K562 (cell line): Measurements from ENCODE around the gene PRCP. TPM values are rescaled to one million over a fixed set of nuclear protein-coding genes. Genes with fewer than 3 reads are reported as not detected.

Experiments
- ATAC-seq: fragments of 200-7000 bp; cut with Tn5 transposase; 3 replicates; pipeline ENCODE4 v1.9.1; 2020; ENCODE audit warnings: moderate library complexity
- BruUV-seq: library from RNA; stranded (reverse); fragments of 400-500 nt; replicated peaks from 2 replicates; lab custom pipeline; 2021; lab: Mats Ljungman, UMichigan
- CTCF ChIA-PET: fragments of 300-600 bp; formaldehyde crosslinking; extraction: SDS; loops from one replicate; lab custom pipeline; 2021; ENCODE audit warnings: low intra/inter-chr PET ratio; lab: Yijun Ruan, JAX
- POLR2A ChIA-PET: fragments of 300-600, 350-650 bp; sonication (Branson Sonifier 250); formaldehyde crosslinking; extraction: SDS; loops from one replicate; lab custom pipeline; 2021; ENCODE audit warnings: antibody characterized with exemption, inconsistent platforms; lab: Yijun Ruan, JAX
- DNase-seq, 4 experiments: peaks; one replicate each; pipeline versions ENCODE4 v3.0.0 to v3.0.0-alpha.2; 2011 to 2018; ENCODE audit warnings: low spot score in 3 of 4, mixed read lengths in 3 of 4; ENCODE audit errors: extremely low read depth in 1 of 4
- FAIRE-seq: peaks from 2 replicates; lab custom pipeline; 2011; peaks lifted over from hg19 to GRCh38; lab: Jason Lieb, UNC
- H2AFZ ChIP-seq: 2 replicates; pipeline ENCODE4 v1.6.0; 2011; ENCODE audit warnings: low read depth, low read length, control low read depth, inconsistent platforms
- H3K27ac ChIP-seq: fragments of 200-600 bp; 3 replicates; pipeline ENCODE4 v1.8.0; 2011; ENCODE audit warnings: low read depth, mild to moderate bottlenecking, control low read depth, inconsistent platforms, low read length, moderate library complexity, mixed read lengths; ENCODE audit errors: extremely low read depth
- H3K27me3 ChIP-seq, 2 experiments: fragments of 300-600 bp in 1 of 2; 2 replicates in 1 of 2; 3 replicates in 1 of 2; pipeline versions ENCODE4 v1.6.0 to v1.8.0; 2011; ENCODE audit warnings: inconsistent platforms in 2 of 2, low read length in 2 of 2, mild to moderate bottlenecking in 1 of 2, mixed read lengths in 1 of 2, moderate library complexity in 1 of 2; ENCODE audit not compliant: control insufficient read depth in 2 of 2, insufficient read depth in 2 of 2
- H3K36me3 ChIP-seq: fragments of 300-600 bp; 3 replicates; pipeline ENCODE4 v1.8.0; 2011; ENCODE audit warnings: mild to moderate bottlenecking, low read length, inconsistent platforms; ENCODE audit not compliant: control insufficient read depth, insufficient read depth
- H3K4me1 ChIP-seq, 2 experiments: fragments of 200-600 bp in 1 of 2; replicated peaks in 1 of 2; 2 replicates in 1 of 2; 3 replicates in 1 of 2; pipeline versions ENCODE4 v1.5.1 to v1.8.0; 2011; ENCODE audit warnings: inconsistent platforms in 2 of 2, low read length in 2 of 2, mild to moderate bottlenecking in 1 of 2, mixed read lengths in 1 of 2, moderate library complexity in 1 of 2; ENCODE audit not compliant: control insufficient read depth in 2 of 2, insufficient read depth in 2 of 2
- H3K4me2 ChIP-seq: 2 replicates; pipeline ENCODE4 v1.6.1; 2011; ENCODE audit warnings: low read length, control low read depth, inconsistent platforms, mixed read lengths; ENCODE audit not compliant: insufficient read depth
- H3K4me3 ChIP-seq: fragments of 200-600 bp; sonication (generic), shearing (Covaris generic); 2 replicates; pipeline ENCODE4 v1.5.1; 2016; ENCODE audit warnings: control low read depth, inconsistent platforms
- H3K79me2 ChIP-seq: fragments of 200-600 bp; 3 replicates; pipeline ENCODE4 v1.8.0; 2011; ENCODE audit warnings: low read length, inconsistent platforms; ENCODE audit not compliant: control insufficient read depth, insufficient read depth
- H3K9ac ChIP-seq, 2 experiments: 2 replicates each; pipeline versions ENCODE4 v1.6.0 to v1.6.1; 2011; ENCODE audit warnings: low read depth in 2 of 2, low read length in 2 of 2, control low read depth in 1 of 2, inconsistent platforms in 1 of 2, mild to moderate bottlenecking in 1 of 2, mixed read lengths in 1 of 2; ENCODE audit not compliant: insufficient read depth in 1 of 2
- H3K9me1 ChIP-seq: one replicate; pipeline ENCODE4 v1.6.0; 2011; ENCODE audit warnings: inconsistent platforms, mild to moderate bottlenecking, low read length, moderate library complexity; ENCODE audit not compliant: control insufficient read depth, insufficient read depth
- H3K9me3 ChIP-seq: replicated peaks from 2 replicates; pipeline ENCODE4 v1.5.1; 2011; ENCODE audit warnings: low read depth, low read length, inconsistent platforms; ENCODE audit not compliant: control insufficient read depth, insufficient read depth
- H4K20me1 ChIP-seq: replicated peaks from 2 replicates; pipeline ENCODE4 v1.6.1; 2011; ENCODE audit warnings: low read length, inconsistent platforms, mixed read lengths; ENCODE audit not compliant: control insufficient read depth, insufficient read depth
- HDAC8 ChIP-seq: fragments of 450-650 bp; IDR thresholded peaks from 2 replicates; pipeline ENCODE4 v1.6.1; 2016; ENCODE audit warnings: mild to moderate bottlenecking, missing genetic modification characterization, moderate library complexity, missing compliant biosample characterization
- HSF4 ChIP-seq: fragments of 250-450 bp; sonication (Bioruptor Pico); IDR thresholded peaks from 2 replicates; pipeline ENCODE4 v2.1.2; 2022; ENCODE audit warnings: mild to moderate bottlenecking, moderate library complexity, borderline replicate concordance
- NBN ChIP-seq: fragments of 450-650 bp; IDR thresholded peaks from 2 replicates; pipeline ENCODE4 v1.6.1; 2016; ENCODE audit warnings: low read depth, mild to moderate bottlenecking
- POLR2AphosphoS2 ChIP-seq: IDR thresholded peaks from 2 replicates; pipeline ENCODE4 v1.6.1; 2012; ENCODE audit warnings: low read length, improper control_type of control experiment
- POLR3A ChIP-seq: IDR thresholded peaks from 2 replicates; pipeline ENCODE4 v1.6.1; 2011; ENCODE audit warnings: borderline replicate concordance, mild to moderate bottlenecking, moderate library complexity; ENCODE audit not compliant: insufficient read length, insufficient read depth; ENCODE audit errors: extremely low read depth
- PTTG1 ChIP-seq: fragments of 450-650 bp; IDR thresholded peaks from 2 replicates; pipeline ENCODE4 v1.6.1; 2016; ENCODE audit warnings: low read depth, mild to moderate bottlenecking, missing genetic modification characterization, missing compliant biosample characterization
- RBM15 ChIP-seq: fragments of 200-400 bp; formaldehyde crosslinking; IDR thresholded peaks from 2 replicates; pipeline ENCODE4 v1.6.1; 2018; ENCODE audit warnings: mild to moderate bottlenecking, low read length, moderate library complexity; ENCODE audit not compliant: insufficient read depth
- ZMIZ1 ChIP-seq, 2 experiments: fragments of 150-350 bp in 1 of 2; IDR thresholded peaks; 2 replicates each; pipeline ENCODE4 v1.6.1; 2012 to 2016; ENCODE audit warnings: low read depth in 2 of 2, low read length in 2 of 2, mild to moderate bottlenecking in 1 of 2, moderate library complexity in 1 of 2
- ZNF133 ChIP-seq: fragments of 250-450 bp; sonication (Bioruptor Pico); IDR thresholded peaks from 2 replicates; pipeline ENCODE4 v1.4.0; 2020; ENCODE audit warnings: mild to moderate bottlenecking
- ZNF561 ChIP-seq: fragments of 450-650 bp; formaldehyde crosslinking; conservative IDR thresholded peaks from 2 replicates; pipeline ENCODE4 v1.4.0; 2020; ENCODE audit warnings: mild to moderate bottlenecking, moderate library complexity
- WGBS: fragments of 100-300 bp; shearing (Covaris generic); methylation state at CpG from one replicate; pipeline ENCODE4 v1.1.6; 2016; ENCODE audit warnings: low coverage, mixed read lengths; ENCODE audit not compliant: insufficient coverage; ENCODE audit errors: missing lambda C conversion rate; 5-methylcytosine and 5-hydroxymethylcytosine counted together
- in situ Hi-C: fragments of 300-500 bp; cut with MboI; formaldehyde crosslinking; loops from 4 replicates; pipeline ENCODE4 v1.15.0; 2018; ENCODE audit warnings: inconsistent platforms, mixed read lengths
- intact Hi-C: fragments of 100-400 bp; cut with micrococcal nuclease; formaldehyde crosslinking; loops from 2 replicates; pipeline ENCODE4 v1.14.2; 2022
- polyA plus RNA-seq, 8 experiments: library from polyadenylated mRNA; depleted of rRNA in 4 of 8; stranded (reverse) in 5 of 8; unstranded in 3 of 8; fragments of >200 nt; fragmentation: Nextera tagmentation in 2 of 8; fragmentation: Illumina TruSeq in 1 of 8; extraction: Ambion mirVana in 2 of 8; extraction: Trizol in 1 of 8; gene quantifications; 2 replicates each; pipeline versions ENCODE4 v1.2.1 to v1.2.3, GENCODE V29; 2011 to 2014; ENCODE audit warnings: inconsistent platforms in 1 of 8, missing spikeins in 1 of 8
- total RNA-seq, 7 experiments: library from RNA; depleted of rRNA in 6 of 7; stranded (reverse); fragments of >200 nt in 6 of 7; fragmentation: Illumina TruSeq in 2 of 7; extraction: Trizol in 2 of 7; gene quantifications; 2 replicates each; pipeline versions ENCODE4 v1.2.1 to v1.2.3, GENCODE V29; 2011 to 2021; ENCODE audit warnings: low replicate concordance in 1 of 7

Gene PRCP
- total and polyA plus RNA-seq, 9 of the 15 experiments (the other 6 are each of a cell fraction or from before 2014, with no cell fraction given): 9.5 to 43.1 (median 23.2) TPM

- H3K9me1 ChIP-seq: no peaks in the 10 kb centered on the region
- H3K36me3 ChIP-seq: no peaks in the 10 kb centered on the region; the same call in 2 of the 3 replicates
- FAIRE-seq: no peak
- H3K27me3 ChIP-seq: no peaks in the 10 kb centered on the region
- ChIA-PET CTCF (no interaction called here), POLR2A (no interaction called here)
- no peaks in the 10 kb centered on the region for H3K79me2 ChIP-seq
- no peak overlapping the region for H3K9ac ChIP-seq
- in situ Hi-C loops (no loop called here), intact Hi-C loops (no loop called here)
- no peaks in the 10 kb centered on the region for H3K9me3 ChIP-seq
- DNase-seq: no peak
- H3K4me3 ChIP-seq: no peak overlapping the region
- H3K27ac ChIP-seq: no peak overlapping the region
- BruUV-seq: no TSS peak
- H3K4me2 ChIP-seq: no peak overlapping the region
- no peak overlapping the region for H2AFZ ChIP-seq
- peaks cover 0 to 2% of the 10 kb centered on the region in 2 experiments; a peak in 1 of 5 replicates for H3K4me1 ChIP-seq
- no peaks in the 10 kb centered on the region for H4K20me1 ChIP-seq
- no peak for TF ChIP-seq ZNF133 (CRISPR knock-in tag)
- TF ChIP-seq ZNF561: no peak
- TF ChIP-seq POLR2AphosphoS2: no peak
- no peak for TF ChIP-seq NBN
- no peak for TF ChIP-seq POLR3A
- no peak for TF ChIP-seq HSF4 (CRISPR knock-in tag)
- TF ChIP-seq RBM15: no peak
- no peak for TF ChIP-seq HDAC8 (tag)
- TF ChIP-seq PTTG1: no peak
- no peak for TF ChIP-seq ZMIZ1 (IDR thresholded peaks at IDR 0.05; ENCODE audit: low read depth in 2 of 2, low read length in 2 of 2)
- 47% methylated on average over 6 of the region's 6 CpGs for WGBS
- ATAC-seq: no peak
These were observed 57.0 kb downstream of the PRCP start for GRCh38 chr11:82843057-82843795.
